ENCODE results near the gene GTF2A1.

Gene GTF2A1

GRCh38 chr14:81263777-81264410 lies 43.1 kb upstream of the GTF2A1 start:
- TF ChIP-seq, protein P1, sequence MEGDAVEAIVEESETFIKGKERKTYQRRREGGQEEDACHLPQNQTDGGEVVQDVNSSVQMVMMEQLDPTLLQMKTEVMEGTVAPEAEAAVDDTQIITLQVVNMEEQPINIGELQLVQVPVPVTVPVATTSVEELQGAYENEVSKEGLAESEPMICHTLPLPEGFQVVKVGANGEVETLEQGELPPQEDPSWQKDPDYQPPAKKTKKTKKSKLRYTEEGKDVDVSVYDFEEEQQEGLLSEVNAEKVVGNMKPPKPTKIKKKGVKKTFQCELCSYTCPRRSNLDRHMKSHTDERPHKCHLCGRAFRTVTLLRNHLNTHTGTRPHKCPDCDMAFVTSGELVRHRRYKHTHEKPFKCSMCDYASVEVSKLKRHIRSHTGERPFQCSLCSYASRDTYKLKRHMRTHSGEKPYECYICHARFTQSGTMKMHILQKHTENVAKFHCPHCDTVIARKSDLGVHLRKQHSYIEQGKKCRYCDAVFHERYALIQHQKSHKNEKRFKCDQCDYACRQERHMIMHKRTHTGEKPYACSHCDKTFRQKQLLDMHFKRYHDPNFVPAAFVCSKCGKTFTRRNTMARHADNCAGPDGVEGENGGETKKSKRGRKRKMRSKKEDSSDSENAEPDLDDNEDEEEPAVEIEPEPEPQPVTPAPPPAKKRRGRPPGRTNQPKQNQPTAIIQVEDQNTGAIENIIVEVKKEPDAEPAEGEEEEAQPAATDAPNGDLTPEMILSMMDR (IDR thresholded peaks at IDR 0.05; ENCODE audit: extremely low read depth, missing control alignments) = no peak
- DNase-seq (ENCODE audit: low spot score) = no peak

DNA sequence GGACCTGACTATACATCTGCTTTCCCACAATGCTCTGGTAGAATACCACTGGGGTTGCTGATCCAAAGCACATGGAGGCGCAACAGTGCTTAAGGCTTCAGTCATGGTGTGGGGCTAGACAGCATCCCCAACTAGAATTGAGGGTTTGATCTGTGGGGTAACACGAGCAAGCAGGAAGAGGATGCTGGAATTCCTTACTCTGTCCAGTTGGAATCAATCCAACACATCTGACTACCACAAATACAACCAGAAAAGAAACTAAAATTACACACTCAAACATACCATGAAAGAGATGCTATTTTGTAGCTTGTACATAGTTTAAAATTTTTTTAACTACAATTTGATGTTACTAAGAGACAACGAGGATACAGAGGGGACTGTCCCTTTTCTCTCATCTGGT lies 40.4 kb upstream of the GTF2A1 start:
- TF ChIP-seq, protein P1 (IDR thresholded peaks at IDR 0.05; ENCODE audit: extremely low read depth, missing control alignments) = no peak
- DNase-seq (ENCODE audit: low spot score) = no peak

- TF ChIP-seq, protein P1 (IDR thresholded peaks at IDR 0.05; ENCODE audit: extremely low read depth, missing control alignments) = no peak
- no peak for DNase-seq (ENCODE audit: low spot score)
Observed at GRCh38 chr14:81260732-81261131, 40.0 kb upstream of the GTF2A1 start.

- no peak for DNase-seq (ENCODE audit: low spot score)
Observed at GRCh38 chr14:81256289-81256960, 35.7 kb upstream of the GTF2A1 start.

GRCh38 chr14:81252278-81252677 lies 31.5 kb upstream of the GTF2A1 start:
- no peak for DNase-seq (ENCODE audit: low spot score)
- TF ChIP-seq, protein P1 (IDR thresholded peaks at IDR 0.05; ENCODE audit: extremely low read depth, missing control alignments) = no peak

More at GRCh38 chr14:81256289-81256960, 35.7 kb upstream of the GTF2A1 start:
- TF ChIP-seq, protein P1 (IDR thresholded peaks at IDR 0.05; ENCODE audit: extremely low read depth, missing control alignments) = no peak

GRCh38 chr14:81247271-81247766 lies 26.6 kb upstream of the GTF2A1 start:
- DNase-seq (ENCODE audit: low spot score) = no peak
- TF ChIP-seq, protein P1 (IDR thresholded peaks at IDR 0.05; ENCODE audit: extremely low read depth, missing control alignments) = no peak
